Fibroblast of pulmonary artery (primary cell): ENCODE data around the gene NDUFA5.
"Not testable (repeated sequence)": the region's sequence is repeated elsewhere in the genome, so short reads cannot be mapped to it uniquely, and the experiment has no call there.

Source experiments
- DNase-seq: peaks from one replicate; pipeline ENCODE4 v3.0.0-alpha.2; 2010; ENCODE audit warnings: low read depth
- H3K4me3 ChIP-seq: replicated peaks from 2 replicates; pipeline ENCODE4 v1.5.1; 2011; ENCODE audit warnings: low read depth, mild to moderate bottlenecking, control low read depth, low read length, moderate library complexity
- CTCF ChIP-seq: IDR thresholded peaks from 2 replicates; pipeline ENCODE4 v1.5.1; 2011; ENCODE audit warnings: mild to moderate bottlenecking, control low read depth, low read length, inconsistent platforms; ENCODE audit errors: missing control alignments

Gene NDUFA5

DNA sequence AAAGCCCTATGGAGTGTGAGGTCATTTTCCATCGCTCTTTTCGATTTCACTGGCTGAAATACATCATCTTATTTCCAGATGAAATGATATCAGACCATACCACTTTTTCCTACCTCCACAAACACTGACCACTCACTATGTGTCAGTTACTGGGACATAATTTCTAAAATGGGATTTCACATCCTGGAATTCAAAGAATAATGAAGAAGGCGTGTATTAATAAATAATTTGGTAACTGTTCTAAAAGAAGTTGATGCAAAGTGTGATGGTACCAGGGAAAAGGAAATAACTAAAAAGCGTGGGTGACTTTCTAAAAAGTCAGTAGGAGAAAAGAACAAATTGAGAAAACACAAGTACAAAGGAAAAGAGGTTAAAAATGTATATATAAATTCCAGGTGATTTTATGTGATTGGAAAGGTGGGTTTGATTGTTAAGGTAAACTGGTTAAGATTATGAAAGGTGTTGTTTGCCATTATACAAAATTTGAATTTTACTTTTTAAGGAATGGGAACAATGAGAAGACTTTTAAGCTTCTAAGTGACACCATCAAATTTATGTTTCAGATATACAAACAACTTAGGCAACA lies 764 bp upstream of the NDUFA5 start:
- TF ChIP-seq CTCF = no peak
- peak overlapping the region; percentile 68 for H3K4me3 ChIP-seq
- DNase-seq = no peak

DNA sequence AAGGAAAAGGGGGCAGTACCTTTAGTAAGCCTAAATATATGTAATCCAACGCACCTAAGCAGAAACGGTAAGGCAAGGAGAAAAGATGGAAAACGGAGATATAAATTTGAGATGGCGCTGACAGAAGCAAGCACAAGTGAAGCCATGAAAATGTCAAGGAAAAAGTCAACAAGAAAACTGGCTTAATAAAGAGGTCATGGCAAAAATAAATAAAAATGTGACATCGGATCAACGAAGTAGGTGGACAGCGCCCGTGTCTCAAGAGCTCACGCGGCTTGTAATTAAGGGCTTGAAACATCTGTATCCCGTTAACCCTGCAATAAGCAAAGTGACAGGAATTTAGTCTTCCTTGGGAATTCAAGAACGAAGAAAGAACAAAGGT lies 611 bp downstream of the NDUFA5 start:
- DNase-seq = no peak
- H3K4me3 ChIP-seq = peak overlapping the region; percentile 68
- no peak for TF ChIP-seq CTCF

- TF ChIP-seq CTCF = no peak
- no peak overlapping the region for H3K4me3 ChIP-seq
- no peak for DNase-seq
Measured at GRCh38 chr7:123555484-123555883, 2.1 kb downstream of the NDUFA5 start.

DNA sequence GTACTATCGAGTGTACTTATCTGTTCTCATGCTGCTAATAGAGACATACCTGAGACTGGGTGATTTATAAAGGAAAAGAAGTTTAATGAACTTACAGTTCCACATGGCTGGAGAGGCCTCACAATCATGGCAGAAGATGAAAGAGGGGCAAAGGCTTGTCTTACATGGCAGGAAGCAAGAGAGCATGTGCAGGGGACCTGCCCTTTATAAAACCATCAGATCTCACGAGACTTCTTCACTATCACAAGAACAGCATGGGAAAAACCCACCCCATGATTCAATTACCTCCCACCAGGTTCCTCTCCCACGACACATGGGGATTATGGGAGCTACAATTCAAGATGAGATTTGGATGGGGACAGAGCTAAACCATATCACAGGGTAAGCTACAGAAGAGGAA lies 4.5 kb downstream of the NDUFA5 start:
- H3K4me3 ChIP-seq = no peak overlapping the region
- no peak for TF ChIP-seq CTCF
- DNase-seq = no peak

DNA sequence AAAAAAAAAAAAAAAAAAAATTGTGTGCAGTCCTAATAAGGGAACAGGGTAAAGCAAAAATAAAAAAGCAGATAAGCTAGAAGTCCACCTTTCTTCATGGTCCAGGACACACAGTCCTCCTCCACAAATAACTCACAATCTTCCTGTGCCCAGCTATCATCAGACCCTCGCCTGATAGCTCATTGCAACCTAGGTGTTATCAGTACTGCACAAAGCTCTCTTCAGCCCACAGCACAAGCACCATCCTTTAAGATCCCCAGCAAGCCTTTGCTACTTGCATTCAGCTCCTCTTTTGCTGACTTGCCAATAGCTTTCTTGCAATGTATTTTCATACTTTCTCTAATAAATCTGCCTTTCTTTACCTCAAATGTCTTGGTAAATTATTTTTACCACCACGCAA lies 5.0 kb downstream of the NDUFA5 start:
- no peak for DNase-seq
- H3K4me3 ChIP-seq = no peak overlapping the region
- no peak for TF ChIP-seq CTCF

- not testable (repeated sequence) for H3K4me3 ChIP-seq, DNase-seq
Measured at GRCh38 chr7:123552134-123552533, 5.5 kb downstream of the NDUFA5 start.

GRCh38 chr7:123548406-123548805 lies 9.2 kb downstream of the NDUFA5 start:
- H3K4me3 ChIP-seq = no peak overlapping the region
- no peak for TF ChIP-seq CTCF
- DNase-seq = peak; percentile 38
